Fibroblast of pulmonary artery (primary cell): ENCODE results near the gene CDC27.
A peak's percentile ranks its signal among the peaks of the same experiment; 100 is the strongest.

ENCODE experiments used
- DNase-seq: peaks from one replicate; pipeline ENCODE4 v3.0.0-alpha.2; 2010; ENCODE audit warnings: low read depth
- H3K4me3 ChIP-seq: replicated peaks from 2 replicates; pipeline ENCODE4 v1.5.1; 2011; ENCODE audit warnings: low read depth, mild to moderate bottlenecking, control low read depth, low read length, moderate library complexity
- TF ChIP-seq, protein P1 (sequence below): IDR thresholded peaks from 2 replicates; pipeline ENCODE4 v1.5.1; 2011; ENCODE audit warnings: mild to moderate bottlenecking, control low read depth, low read length, inconsistent platforms; ENCODE audit errors: missing control alignments

CDC27 gene

DNA sequence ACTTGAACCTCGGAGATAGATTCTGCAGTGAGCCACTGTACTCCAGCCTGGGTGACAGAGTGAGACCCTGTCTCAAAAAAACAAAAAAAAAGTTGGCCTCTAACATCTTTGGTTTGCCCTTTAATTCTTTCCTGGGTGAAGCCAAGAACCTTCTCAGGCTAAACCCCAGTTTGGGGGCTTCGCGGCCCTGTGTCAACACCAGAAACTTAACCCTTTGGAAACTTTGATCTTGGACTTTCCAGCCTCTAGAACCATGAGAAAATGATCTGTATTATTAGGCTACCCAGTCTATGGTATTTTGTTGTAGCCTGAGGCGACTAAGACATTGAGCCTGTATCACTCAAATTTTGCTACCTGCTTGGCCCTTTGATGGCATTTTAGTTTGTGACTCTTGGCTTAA, 86.2 kb downstream of the CDC27 start:
- TF ChIP-seq, protein P1, sequence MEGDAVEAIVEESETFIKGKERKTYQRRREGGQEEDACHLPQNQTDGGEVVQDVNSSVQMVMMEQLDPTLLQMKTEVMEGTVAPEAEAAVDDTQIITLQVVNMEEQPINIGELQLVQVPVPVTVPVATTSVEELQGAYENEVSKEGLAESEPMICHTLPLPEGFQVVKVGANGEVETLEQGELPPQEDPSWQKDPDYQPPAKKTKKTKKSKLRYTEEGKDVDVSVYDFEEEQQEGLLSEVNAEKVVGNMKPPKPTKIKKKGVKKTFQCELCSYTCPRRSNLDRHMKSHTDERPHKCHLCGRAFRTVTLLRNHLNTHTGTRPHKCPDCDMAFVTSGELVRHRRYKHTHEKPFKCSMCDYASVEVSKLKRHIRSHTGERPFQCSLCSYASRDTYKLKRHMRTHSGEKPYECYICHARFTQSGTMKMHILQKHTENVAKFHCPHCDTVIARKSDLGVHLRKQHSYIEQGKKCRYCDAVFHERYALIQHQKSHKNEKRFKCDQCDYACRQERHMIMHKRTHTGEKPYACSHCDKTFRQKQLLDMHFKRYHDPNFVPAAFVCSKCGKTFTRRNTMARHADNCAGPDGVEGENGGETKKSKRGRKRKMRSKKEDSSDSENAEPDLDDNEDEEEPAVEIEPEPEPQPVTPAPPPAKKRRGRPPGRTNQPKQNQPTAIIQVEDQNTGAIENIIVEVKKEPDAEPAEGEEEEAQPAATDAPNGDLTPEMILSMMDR, result no peak
- DNase-seq, result no peak
- no peak overlapping the region for H3K4me3 ChIP-seq

DNA sequence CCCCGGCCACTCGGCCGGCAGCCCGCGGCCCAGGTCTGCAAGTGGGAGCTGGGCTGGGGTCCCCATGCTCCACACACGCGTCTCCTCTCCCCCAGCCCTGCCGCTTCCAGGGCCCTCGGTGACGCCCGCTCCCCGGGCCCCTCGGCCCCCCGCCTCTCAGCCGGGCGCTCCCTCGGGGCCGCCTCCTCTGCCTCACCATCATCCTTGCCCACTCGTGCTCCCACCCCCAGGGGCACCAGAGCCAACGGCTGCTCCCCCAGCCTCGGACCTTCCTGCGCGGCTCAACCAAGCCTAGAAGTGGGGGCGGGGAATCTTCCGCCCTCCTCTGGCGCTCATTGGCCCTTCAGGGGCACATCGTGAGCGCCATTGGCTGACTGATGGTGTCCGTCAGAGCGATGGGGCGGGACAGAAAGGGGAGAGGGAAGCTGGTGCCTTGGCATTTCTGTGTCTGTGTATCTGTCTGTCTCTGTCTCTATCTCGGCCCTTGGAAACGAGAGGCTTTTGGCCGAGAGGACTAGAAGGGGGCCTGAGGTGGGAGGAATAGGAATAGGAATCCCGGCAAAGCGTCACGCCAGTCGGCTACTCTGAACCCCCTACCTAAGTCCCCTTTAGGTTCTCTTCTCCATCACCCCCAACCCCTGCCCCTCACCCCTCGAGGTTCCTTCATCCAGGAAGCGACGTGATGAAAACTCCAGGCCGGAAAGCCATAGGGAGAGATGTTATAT, 88.9 kb downstream of the CDC27 start:
- H3K4me3 ChIP-seq, result peak overlapping the region; percentile 75
- TF ChIP-seq, protein P1, result no peak
- peak; percentile 89 for DNase-seq

DNA sequence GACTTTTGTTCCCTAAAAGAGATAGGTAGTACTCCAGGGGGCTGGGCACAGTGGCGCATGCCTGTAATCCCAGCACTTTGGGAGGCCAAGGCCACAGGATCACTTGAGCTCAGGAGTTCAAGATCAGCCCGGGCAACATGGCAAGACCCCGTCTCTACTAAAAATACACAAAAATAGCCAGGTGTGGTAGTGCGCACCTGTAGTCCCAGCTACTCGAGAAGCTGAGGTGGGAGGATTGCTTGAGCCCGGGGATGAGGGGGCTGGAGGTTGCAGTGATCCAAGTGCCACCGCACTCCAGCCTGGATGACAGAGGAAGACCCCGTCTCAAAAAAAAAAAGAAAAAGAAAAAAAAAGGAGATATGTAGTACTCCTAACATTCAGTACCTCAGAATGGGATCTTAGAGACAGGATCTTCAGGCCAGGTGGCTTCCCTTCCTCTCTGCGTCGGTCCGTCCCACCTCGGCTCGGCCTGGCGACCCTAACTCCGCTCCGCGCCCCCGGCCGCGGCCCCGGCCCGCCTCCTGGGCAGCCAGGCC, 89.6 kb downstream of the CDC27 start:
- no peak for DNase-seq
- H3K4me3 ChIP-seq, result peak overlapping the region; percentile 75
- TF ChIP-seq, protein P1, result no peak

DNA sequence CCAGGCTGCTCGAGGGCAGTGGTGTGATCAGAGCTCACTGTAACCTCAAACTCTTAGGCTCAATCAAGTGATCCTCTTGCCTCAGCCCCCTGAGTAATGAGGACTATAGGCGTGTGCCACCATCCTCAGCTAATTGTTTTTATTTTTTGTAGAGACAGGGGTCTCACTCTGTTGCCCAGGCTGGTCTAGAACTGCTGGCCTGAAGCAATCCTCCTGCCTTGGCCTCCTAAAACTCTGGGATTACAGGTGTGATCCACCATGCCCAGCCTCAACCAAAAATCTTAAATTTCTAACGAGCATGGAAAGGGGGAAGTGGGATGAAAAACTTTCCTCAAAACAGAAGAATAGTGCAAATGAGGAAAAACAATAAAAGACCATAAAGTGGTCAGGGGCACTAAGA, 92.8 kb downstream of the CDC27 start:
- H3K4me3 ChIP-seq, result no peak overlapping the region
- no peak for DNase-seq
- TF ChIP-seq, protein P1, result no peak

DNA sequence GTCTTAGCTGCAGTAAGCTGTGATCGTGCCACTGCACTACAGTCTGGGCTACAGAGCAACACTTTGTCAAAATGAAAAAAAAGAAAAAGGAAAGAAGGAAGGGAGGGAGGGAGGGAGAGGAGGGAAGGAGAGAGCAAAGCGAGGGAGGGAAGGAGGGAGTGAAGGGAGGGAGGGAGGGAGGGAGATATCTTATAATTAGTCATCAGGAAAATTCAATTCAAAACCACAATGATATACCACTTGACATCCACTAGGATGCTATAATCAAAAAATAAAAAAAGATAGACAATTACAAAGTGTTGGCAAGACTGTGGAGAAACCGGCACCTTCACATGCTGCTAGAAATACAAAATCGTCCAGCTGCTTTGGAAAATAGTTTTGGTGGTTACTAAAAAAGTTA, 93.8 kb downstream of the CDC27 start:
- no peak overlapping the region for H3K4me3 ChIP-seq
- DNase-seq, result peak; percentile 33
- TF ChIP-seq, protein P1, result no peak

DNA sequence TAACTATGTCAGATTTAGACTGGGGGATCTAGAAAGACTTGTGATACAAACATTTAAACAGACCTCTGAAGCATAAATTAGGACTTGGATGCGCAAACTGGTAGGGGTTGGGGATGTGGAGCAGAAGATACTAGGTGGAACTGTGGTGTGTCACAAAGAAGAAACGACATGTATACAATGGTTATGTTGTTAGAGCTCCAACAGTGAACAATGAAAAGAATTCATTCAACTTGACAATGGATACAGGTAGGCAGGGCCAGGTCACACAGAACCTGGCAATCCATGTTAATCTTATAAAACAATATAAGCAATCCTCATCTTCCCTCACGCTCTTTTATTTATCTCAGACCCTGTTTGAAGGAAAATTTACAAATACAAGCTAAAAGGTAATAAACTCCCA, 102.0 kb downstream of the CDC27 start:
- TF ChIP-seq, protein P1, result no peak
- DNase-seq, result no peak
- no peak overlapping the region for H3K4me3 ChIP-seq

DNA sequence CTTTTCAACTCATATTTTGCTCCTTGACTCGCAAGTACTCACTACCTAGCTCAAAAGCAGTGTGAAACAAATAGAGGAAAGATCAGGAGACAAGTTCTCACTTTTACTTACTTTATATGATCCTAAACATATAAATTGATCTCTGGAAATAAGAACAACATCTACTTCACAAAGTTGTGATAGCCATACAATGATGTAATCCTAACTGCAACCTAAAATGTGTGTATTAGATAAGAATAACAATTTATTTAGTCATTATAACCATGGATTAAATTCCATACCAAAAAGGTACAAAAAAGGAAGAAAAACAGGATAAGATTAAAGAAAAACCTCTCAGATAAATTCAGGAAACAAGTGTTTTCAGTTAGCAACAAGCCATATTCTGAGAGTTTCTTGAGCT, 103.4 kb downstream of the CDC27 start:
- TF ChIP-seq, protein P1, result no peak
- no peak overlapping the region for H3K4me3 ChIP-seq
- no peak for DNase-seq
